ENCODE results near the gene ABHD2.
"Not testable (repeated sequence)": the region's sequence is repeated elsewhere in the genome, so short reads cannot be mapped to it uniquely, and the experiment has no call there.

The ABHD2 gene

GRCh38 chr15:89140595-89140994, 52.3 kb downstream of the ABHD2 start:
- DNase-seq, result no peak

- not testable (repeated sequence) for DNase-seq
Observed at GRCh38 chr15:89141159-89141558, 52.9 kb downstream of the ABHD2 start.

- DNase-seq, result no peak
Observed at GRCh38 chr15:89141885-89142284, 53.6 kb downstream of the ABHD2 start.

DNA sequence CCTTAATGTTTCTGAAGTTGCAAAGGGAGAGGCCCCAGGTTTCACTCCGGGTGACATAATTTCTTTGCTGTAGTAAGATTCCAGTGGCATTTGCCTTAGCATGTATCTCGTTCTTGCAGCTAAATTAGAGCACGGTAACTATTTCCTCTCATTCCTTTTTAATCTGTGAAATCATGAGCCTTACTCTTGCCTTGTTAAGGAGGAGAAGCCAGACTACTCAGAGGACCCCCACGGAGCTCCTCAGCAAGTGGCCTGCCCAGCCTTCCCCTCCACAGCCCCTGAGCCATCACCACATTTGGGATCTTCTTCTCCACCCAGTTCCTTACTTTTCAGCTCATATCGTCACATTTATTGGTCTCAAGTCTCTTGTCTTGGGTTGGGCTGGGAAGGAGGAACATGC, 54.2 kb downstream of the ABHD2 start:
- no peak for DNase-seq

GRCh38 chr15:89143503-89144162, 55.4 kb downstream of the ABHD2 start:
- DNase-seq, result peak; percentile 14

DNA sequence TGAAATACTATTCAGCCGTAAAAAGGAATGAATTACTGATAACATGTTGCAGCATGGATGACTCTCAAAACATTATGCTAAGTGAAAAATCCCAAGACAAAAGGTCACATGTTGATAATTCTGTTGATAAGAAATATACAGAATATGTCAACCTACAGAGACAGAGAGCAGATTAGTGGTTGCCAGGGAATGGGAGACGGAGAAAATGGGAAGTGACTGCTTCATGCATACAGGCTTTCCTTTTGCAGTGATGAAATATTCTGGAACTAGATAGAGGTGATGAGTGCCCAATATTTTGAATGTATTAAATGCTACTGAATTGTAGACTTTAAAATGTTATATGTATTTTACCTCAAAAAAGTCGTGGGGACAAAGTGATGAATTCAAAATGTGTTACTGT, 56.2 kb downstream of the ABHD2 start:
- DNase-seq, result no peak

DNA sequence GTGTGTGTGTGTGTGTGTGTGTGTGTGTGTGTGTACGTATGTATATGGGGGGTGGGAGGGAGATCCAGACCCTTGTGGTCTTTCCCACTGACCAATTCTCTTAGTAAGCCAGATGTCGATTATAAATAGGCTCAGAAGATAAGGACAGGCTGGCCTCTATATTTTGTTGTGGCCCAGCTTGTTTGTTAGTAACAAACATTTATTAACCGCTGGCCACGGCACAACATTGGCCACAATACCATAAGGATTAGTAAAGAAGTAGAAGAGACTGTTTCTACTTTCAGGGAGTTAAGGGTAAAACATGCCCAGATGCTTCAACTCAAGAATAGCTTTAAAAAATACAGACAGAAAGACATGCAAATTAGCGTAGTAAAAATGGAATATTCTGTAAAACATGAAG, 58.1 kb downstream of the ABHD2 start:
- DNase-seq, result no peak

- DNase-seq, result no peak
Observed at GRCh38 chr15:89148126-89148525, 59.9 kb downstream of the ABHD2 start.

DNA sequence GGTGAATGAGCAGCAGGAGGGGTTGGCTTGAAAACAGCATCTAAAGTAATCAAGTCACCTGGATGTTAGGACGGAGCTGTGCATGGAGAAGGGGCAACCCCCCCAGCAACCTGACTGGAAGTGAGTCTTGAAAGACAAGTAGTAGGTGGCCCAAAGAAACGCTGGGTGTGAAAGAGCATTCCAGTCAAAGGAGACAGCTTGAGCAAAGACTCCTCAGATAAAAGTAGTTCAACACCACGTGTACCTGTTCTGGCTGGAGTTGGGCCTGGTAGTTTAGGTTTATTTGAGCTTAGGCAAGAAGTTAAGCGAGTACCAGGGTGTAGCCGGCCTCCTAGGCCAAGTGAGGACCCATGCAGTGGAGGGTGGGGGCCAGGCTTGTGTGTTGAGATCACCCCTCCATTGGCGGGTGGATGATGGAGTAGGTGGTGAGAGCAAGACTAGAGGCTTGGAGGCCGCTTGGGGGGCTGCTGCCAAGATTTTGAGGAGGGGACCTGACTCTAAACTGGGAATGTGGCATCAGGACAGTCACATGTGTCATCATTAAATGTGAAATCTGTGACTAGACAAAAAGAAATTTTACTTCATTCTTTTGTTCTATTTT, 61.3 kb downstream of the ABHD2 start:
- DNase-seq, result no peak

DNA sequence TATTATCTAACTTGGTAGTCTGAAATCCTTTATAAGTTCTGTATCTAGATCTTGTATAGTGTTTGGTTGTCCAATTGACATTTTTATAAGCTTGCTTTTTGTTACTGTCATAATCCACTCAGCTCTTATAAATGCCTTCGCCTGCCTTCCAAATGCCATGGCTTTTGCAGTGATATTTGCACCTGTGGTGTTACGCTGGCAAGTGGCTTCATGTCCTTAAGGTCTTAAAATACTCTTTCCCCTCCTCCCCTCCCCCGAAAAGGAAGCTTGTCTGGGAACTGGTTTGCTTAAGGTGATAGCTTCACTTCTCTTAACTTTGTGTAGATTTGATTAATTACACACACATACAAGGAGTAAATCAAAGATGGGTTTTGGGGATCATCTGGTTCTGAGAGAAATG, 62.0 kb downstream of the ABHD2 start:
- DNase-seq, result no peak

DNA sequence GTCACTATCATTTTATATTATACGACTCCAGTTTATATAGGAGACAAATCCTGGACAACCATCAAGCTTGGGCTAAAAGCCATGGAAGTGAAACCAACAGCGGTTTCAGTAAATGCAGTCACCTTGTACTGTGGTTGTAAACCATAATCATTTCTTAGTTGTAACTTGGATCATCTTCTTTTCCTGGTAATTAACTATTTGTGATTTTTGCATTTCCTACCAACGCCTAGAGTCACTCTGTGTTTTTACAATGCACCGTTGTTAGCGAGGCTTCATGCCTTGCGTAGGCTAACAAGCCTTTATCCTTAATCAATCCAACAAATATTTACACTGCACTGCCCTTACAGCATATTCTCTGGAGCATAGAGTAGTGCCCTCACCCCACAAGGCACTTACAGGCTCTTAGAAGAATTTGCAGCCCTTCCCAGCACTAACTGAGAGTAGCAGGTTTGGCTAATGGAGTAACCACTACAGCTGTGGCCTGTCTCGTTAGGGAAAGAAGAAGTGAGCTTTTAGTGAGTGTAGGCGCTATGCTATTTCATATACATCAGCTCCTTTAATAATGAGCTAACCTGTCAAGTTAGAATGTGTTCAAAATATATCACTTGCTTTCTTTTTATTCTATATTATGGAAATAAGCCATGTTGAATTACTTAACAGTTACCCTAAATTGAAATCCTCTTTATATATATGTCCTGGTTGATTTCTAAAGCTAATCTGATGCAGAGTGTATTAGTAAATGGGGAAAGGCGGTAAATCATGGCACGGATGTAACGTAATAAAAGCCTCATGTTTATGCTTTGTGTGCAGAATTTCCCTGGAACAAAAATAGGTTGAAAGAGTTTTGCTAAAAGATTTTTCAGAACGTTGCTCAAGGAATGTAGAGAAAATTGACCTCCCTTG, 62.8 kb downstream of the ABHD2 start:
- DNase-seq, result no peak

DNA sequence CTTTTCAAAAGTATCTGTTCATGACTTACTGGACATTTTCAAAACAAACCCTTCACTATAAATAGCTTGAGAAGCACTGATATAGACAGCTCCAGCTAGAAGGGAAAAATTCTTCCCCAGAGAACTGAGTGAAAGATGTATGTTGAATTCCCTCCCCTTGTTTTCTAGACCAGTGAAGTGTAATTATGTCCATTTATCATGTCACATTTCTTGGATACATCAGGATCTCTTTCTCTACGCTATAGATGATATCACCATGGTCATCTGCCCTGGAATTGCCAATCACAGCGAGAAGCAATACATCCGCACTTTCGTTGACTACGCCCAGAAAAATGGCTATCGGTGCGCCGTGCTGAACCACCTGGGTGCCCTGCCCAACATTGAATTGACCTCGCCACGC, 66.9 kb downstream of the ABHD2 start:
- no peak for DNase-seq

DNA sequence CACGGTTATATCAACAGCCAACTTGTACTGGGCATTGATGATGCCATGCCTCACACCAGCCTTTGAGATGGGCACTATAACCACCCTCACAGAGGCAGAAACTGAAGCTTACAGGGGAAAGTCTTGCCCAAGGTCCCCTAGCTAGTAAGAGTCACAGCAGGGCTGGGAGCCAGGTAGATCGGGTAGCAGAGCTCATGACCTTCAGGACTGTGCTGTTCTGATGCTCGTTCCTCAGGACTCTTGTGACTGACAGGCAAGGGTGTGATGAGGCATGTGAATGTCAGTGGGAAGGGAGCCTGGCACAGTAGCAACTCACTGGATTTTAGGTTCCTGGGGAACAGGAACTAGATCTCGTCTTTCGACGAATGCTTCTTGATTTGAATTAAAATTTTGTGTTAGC, 67.4 kb downstream of the ABHD2 start:
- DNase-seq, result no peak

GRCh38 chr15:89157061-89157460, 68.8 kb downstream of the ABHD2 start:
- no peak for DNase-seq

DNA sequence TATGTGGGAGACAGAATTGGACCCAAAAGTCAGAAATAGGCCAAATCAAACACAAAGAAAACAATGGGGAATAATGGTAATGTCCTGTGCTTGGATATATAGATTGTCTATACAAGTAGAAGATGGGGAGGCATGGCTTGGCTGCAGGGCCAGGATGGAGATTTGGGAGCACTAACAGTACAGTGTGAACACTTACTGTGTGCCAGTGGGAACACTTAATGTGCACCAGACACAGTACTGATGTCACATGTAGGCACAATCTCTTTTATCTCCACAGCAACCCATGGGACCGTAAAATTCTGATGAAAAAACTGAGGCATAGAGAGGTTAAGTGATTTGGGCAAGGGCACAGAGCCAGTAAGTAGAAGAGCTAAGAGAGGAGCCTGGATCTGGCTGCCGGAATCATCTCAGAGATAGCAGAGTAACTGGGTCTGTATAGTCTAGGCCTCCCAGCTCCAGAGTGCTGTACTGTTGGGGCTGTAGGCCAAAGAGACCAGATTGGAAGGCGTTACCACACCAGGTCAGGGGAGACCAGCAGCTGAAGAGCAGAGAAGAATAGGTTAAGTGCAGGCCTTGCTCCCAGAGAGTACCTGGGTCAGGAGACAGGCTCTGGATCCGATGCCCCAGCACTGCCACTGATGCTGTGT, 69.8 kb downstream of the ABHD2 start:
- DNase-seq, result no peak

GRCh38 chr15:89161666-89162065, 73.4 kb downstream of the ABHD2 start:
- DNase-seq, result no peak

GRCh38 chr15:89163271-89164055, 75.2 kb downstream of the ABHD2 start:
- DNase-seq, result no peak

DNA sequence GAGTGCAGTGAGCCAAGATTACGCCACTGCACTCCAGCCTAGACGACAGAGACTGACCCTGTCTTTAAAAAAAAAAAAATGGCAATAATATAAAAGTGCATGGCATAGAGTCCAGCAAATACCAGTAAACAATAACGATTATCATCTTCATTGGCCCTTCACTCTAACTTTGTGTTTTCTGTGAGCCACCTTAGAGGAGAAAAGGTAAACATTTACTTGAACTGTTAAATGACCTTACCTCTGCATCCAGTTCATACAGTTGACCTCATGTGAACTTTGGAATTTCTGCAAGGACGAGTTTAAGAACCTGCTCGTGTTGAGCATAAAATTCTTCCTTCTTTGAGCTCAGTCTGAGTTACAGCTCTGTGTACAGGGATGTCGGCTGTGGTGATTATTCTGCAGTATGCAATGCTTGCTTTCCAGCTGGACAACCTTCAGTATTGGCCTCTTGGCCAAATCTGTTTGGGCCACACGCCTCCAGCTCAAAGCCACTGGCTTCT, 76.5 kb downstream of the ABHD2 start:
- no peak for DNase-seq

DNA sequence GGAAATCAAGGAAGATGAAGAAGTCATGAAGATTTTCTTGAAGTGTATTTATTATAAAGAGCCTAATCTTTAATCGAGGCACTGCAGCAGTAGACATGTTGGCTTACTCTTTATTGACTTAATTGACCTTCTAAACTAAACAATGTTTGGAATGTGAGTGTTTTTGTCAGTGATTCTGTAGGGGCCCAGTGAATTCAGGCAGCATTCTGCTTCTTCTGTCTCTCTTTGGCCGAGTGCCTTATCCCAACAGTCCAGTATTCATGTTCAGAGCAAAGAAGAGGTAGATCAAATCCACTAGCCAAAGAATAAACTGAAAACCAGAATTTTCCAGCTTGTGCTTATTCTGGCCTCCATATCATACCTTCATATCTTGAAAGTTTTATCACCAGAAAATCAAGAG, 77.4 kb downstream of the ABHD2 start:
- no peak for DNase-seq

DNA sequence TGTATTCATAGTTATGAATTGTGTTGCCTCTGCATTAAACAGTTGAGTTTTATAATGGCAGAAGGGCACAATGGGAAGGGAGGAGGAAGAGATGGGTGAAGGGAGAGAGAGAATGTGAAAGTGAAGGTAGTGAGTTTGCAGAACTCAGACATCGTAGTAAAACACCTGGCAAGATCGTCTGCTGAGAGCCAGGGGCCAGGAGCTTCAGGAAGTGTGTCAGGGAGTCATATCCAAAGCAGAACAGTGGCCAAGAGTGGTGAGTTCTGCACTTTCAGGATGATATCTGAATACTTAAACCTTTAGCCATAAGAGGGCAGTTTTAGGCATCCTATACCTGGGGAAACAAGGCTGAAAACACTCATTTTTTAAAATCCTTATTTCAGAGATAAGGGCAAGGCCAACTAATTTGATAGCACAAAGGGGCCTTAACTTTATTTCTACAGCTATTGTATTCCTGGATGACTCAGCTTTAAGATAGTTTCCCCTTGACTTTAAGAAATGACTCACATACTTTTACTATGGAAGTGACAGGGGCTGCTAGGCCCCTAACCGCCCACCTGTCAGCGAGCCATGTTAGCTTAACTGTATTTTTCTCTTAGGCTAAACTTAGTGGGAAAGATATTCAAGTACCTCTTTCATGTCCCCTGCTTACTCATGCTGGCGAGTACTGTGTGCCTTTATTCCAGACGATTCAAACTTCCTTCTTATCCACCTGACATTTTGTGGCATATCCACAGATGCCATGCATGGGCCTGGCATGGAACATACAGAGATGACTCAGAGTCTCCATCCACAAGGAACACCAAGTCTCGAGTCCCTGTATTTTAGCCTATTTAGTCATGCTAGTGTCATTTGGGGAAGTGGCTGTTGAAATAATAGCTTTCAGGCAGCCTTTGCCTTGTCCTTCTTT, 79.3 kb downstream of the ABHD2 start:
- no peak for DNase-seq

- no peak for DNase-seq
Observed at GRCh38 chr15:89168316-89168833, 80.1 kb downstream of the ABHD2 start.
